ENCODE data around the gene IL17REL. TPM values are rescaled to one million over a fixed set of nuclear protein-coding genes. Genes with fewer than 3 reads are reported as not detected.

Gene IL17REL
- total and polyA plus RNA-seq, 2 of the 13 experiments (the other 11 are each of a cell fraction or from before 2014, with no cell fraction given): not detected

DNA sequence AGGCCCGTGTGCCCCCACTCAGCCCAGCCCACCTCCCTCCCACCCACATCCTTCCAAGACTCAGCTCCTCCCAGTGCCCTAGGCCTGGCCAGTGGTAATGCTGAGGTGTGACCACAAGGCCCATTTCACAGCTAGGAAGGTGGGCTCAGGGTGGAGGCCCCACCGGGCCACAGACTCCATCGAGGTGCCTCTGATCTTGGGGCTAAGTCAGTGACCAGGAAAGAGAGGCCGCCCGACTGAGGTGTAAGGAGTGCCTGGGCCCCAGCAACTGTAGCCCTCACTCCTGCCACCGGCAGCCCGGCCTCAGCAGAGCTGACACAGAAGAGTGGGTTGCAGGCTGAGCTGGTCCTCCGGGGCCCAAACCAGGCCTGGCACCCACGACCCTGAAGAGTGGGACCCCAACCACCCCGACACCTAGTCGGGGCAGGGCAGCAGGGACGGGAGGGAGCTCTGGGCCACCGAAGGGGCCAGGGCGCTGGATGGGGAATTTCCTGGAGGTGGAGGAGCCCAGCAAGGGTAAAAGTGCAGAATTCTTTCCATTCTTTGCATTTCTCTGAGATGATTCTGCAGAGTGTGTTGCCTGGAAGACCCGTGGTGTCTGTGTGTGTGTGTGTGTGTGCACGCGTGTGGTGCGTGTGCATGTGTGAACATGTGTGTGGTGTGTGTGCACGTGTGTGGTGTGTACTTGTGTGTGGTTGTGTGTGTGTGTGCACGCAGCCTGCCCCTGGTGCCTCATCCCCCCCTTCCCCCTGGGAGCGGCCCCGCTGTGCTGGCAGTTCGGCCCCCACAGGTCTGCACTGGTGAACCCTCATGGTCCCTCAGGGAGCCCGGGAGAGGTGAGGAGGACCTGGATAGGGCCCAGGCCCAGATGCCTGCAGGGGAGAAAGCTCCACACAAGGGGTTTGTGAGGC lies 60.3 kb downstream of the IL17REL start (continued):
- TF ChIP-seq, protein P1, sequence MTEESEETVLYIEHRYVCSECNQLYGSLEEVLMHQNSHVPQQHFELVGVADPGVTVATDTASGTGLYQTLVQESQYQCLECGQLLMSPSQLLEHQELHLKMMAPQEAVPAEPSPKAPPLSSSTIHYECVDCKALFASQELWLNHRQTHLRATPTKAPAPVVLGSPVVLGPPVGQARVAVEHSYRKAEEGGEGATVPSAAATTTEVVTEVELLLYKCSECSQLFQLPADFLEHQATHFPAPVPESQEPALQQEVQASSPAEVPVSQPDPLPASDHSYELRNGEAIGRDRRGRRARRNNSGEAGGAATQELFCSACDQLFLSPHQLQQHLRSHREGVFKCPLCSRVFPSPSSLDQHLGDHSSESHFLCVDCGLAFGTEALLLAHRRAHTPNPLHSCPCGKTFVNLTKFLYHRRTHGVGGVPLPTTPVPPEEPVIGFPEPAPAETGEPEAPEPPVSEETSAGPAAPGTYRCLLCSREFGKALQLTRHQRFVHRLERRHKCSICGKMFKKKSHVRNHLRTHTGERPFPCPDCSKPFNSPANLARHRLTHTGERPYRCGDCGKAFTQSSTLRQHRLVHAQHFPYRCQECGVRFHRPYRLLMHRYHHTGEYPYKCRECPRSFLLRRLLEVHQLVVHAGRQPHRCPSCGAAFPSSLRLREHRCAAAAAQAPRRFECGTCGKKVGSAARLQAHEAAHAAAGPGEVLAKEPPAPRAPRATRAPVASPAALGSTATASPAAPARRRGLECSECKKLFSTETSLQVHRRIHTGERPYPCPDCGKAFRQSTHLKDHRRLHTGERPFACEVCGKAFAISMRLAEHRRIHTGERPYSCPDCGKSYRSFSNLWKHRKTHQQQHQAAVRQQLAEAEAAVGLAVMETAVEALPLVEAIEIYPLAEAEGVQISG (CRISPR knock-in tag; IDR thresholded peaks at IDR 0.05): peak; percentile 27; the same call in 1 of the 2 replicates
- peak; percentile 29; the same call in 1 of the 2 replicates for TF ChIP-seq GATAD1 (CRISPR knock-in tag; IDR thresholded peaks at IDR 0.05)
- TF ChIP-seq FOXC1 (CRISPR knock-in tag; IDR thresholded peaks at IDR 0.05; ENCODE audit: borderline replicate concordance): peak; percentile 42; the same call in 1 of the 2 replicates
- TF ChIP-seq, protein P2, sequence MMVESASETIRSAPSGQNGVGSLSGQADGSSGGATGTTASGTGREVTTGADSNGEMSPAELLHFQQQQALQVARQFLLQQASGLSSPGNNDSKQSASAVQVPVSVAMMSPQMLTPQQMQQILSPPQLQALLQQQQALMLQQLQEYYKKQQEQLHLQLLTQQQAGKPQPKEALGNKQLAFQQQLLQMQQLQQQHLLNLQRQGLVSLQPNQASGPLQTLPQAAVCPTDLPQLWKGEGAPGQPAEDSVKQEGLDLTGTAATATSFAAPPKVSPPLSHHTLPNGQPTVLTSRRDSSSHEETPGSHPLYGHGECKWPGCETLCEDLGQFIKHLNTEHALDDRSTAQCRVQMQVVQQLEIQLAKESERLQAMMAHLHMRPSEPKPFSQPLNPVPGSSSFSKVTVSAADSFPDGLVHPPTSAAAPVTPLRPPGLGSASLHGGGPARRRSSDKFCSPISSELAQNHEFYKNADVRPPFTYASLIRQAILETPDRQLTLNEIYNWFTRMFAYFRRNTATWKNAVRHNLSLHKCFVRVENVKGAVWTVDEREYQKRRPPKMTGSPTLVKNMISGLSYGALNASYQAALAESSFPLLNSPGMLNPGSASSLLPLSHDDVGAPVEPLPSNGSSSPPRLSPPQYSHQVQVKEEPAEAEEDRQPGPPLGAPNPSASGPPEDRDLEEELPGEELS (CRISPR knock-in tag; IDR thresholded peaks at IDR 0.05): peak; percentile 51
- TF ChIP-seq SUZ12 (IDR thresholded peaks at IDR 0.05; ENCODE audit: low read depth, low read length): no peak
- TF ChIP-seq SALL1 (CRISPR knock-in tag; IDR thresholded peaks at IDR 0.05): peak; percentile 75; the same call in 1 of the 2 replicates
- 0 out of 2 replicates have a peak, but pooled peaks have one; percentile 57 for TF ChIP-seq ESRRA (CRISPR knock-in tag; IDR thresholded peaks at IDR 0.05; ENCODE audit: low read depth)
- TF ChIP-seq PHF8 (CRISPR knock-in tag; IDR thresholded peaks at IDR 0.05): peak; percentile 29; the same call in 1 of the 2 replicates
- TF ChIP-seq ATF7 (IDR thresholded peaks at IDR 0.05): peak; percentile 58; the same call in 1 of the 2 replicates
- TF ChIP-seq ATF7 (CRISPR knock-in tag; IDR thresholded peaks at IDR 0.05): peak; percentile 92
- peak; percentile 66 for TF ChIP-seq NR2F6 (IDR thresholded peaks at IDR 0.05)
- peak; percentile 59 for TF ChIP-seq NR2F6 (CRISPR knock-in tag; IDR thresholded peaks at IDR 0.05)
- TF ChIP-seq YEATS4 (CRISPR knock-in tag; IDR thresholded peaks at IDR 0.05; ENCODE audit: borderline replicate concordance): peak; percentile 34; the same call in 1 of the 2 replicates
- peak; percentile 74 for TF ChIP-seq ZNF121 (CRISPR knock-in tag; IDR thresholded peaks at IDR 0.05)
- no peak for TF ChIP-seq TOE1 (CRISPR knock-in tag; IDR thresholded peaks at IDR 0.05)
- TF ChIP-seq KLF16 (CRISPR knock-in tag; IDR thresholded peaks at IDR 0.05): 0 out of 4 replicates have a peak, but pooled peaks of 1 of the 2 experiments have one; percentile 73
- peak; percentile 85 for TF ChIP-seq NCOA2 (CRISPR knock-in tag; IDR thresholded peaks at IDR 0.05)
- TF ChIP-seq, protein P3, sequence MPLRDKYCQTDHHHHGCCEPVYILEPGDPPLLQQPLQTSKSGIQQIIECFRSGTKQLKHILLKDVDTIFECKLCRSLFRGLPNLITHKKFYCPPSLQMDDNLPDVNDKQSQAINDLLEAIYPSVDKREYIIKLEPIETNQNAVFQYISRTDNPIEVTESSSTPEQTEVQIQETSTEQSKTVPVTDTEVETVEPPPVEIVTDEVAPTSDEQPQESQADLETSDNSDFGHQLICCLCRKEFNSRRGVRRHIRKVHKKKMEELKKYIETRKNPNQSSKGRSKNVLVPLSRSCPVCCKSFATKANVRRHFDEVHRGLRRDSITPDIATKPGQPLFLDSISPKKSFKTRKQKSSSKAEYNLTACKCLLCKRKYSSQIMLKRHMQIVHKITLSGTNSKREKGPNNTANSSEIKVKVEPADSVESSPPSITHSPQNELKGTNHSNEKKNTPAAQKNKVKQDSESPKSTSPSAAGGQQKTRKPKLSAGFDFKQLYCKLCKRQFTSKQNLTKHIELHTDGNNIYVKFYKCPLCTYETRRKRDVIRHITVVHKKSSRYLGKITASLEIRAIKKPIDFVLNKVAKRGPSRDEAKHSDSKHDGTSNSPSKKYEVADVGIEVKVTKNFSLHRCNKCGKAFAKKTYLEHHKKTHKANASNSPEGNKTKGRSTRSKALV (CRISPR knock-in tag; IDR thresholded peaks at IDR 0.05): no peak
- no peak for TF ChIP-seq ZNF33A (CRISPR knock-in tag; IDR thresholded peaks at IDR 0.05; ENCODE audit: borderline replicate concordance)
- peak; percentile 66 for TF ChIP-seq THAP11 (CRISPR knock-in tag; IDR thresholded peaks at IDR 0.05)
- TF ChIP-seq AGO1 (IDR thresholded peaks at IDR 0.05; ENCODE audit: low read depth, low read length, poor library complexity, severe bottlenecking): no peak

All from HepG2 (cell line).